T-helper 1 cell treated with Interleukin-12 subunit alpha and Interleukin-12 subunit beta and Interleukin-4 antibody, amounts not matched to agents 30 μg/mL and 1 μg/mL, for 36 hours (primary cell): ENCODE results near the gene PTPRG.

Source experiments
- H3K27ac Mint-ChIP-seq: one replicate; pipeline ENCODE4 v1.8.0; 2021; ENCODE audit warnings: mild to moderate bottlenecking, mixed read lengths
- H3K27me3 Mint-ChIP-seq: one replicate; pipeline ENCODE4 v1.8.0; 2021; ENCODE audit warnings: low read depth, mixed read lengths
- H3K36me3 Mint-ChIP-seq: one replicate; pipeline ENCODE4 v1.8.0; 2021; ENCODE audit warnings: low read depth, mixed read lengths
- H3K4me1 Mint-ChIP-seq: one replicate; pipeline ENCODE4 v1.8.0; 2021; ENCODE audit warnings: low read depth, mixed read lengths
- H3K4me3 Mint-ChIP-seq: one replicate; pipeline ENCODE4 v1.8.0; 2021; ENCODE audit warnings: mild to moderate bottlenecking, moderate library complexity, mixed read lengths
- H3K9me3 Mint-ChIP-seq: one replicate; pipeline ENCODE4 v1.8.0; 2021; ENCODE audit warnings: mixed read lengths

Gene PTPRG

GRCh38 chr3:61844346-61844745 is 283.0 kb downstream of the PTPRG start:
- Mint-ChIP-seq H3K27me3 (peaks cover 3% of the 10 kb centered on the region), H3K4me3 (no peak overlapping the region), H3K9me3 (no peaks in the 10 kb centered on the region), H3K27ac (no peak overlapping the region), H3K36me3 (no peaks in the 10 kb centered on the region), H3K4me1 (no peaks in the 10 kb centered on the region)

GRCh38 chr3:61846488-61846887 is 285.1 kb downstream of the PTPRG start:
- Mint-ChIP-seq H3K4me1 (no peaks in the 10 kb centered on the region), H3K4me3 (no peak overlapping the region), H3K36me3 (no peaks in the 10 kb centered on the region), H3K9me3 (no peaks in the 10 kb centered on the region), H3K27me3 (peaks cover 3% of the 10 kb centered on the region), H3K27ac (no peak overlapping the region)

GRCh38 chr3:61847784-61848462 is 286.6 kb downstream of the PTPRG start:
- Mint-ChIP-seq H3K27ac (no peak overlapping the region), H3K4me1 (no peaks in the 10 kb centered on the region), H3K9me3 (no peaks in the 10 kb centered on the region), H3K36me3 (no peaks in the 10 kb centered on the region), H3K27me3 (peaks cover 3% of the 10 kb centered on the region), H3K4me3 (no peak overlapping the region)

GRCh38 chr3:61848885-61849284 is 287.5 kb downstream of the PTPRG start:
- Mint-ChIP-seq H3K4me1 (no peaks in the 10 kb centered on the region), H3K9me3 (no peaks in the 10 kb centered on the region), H3K36me3 (no peaks in the 10 kb centered on the region), H3K27me3 (peaks cover 3% of the 10 kb centered on the region), H3K4me3 (no peak overlapping the region), H3K27ac (no peak overlapping the region)

GRCh38 chr3:61853912-61854311 is 292.5 kb downstream of the PTPRG start:
- Mint-ChIP-seq H3K27me3 (no peaks in the 10 kb centered on the region), H3K27ac (no peak overlapping the region), H3K4me3 (no peak overlapping the region), H3K36me3 (no peaks in the 10 kb centered on the region), H3K9me3 (no peaks in the 10 kb centered on the region), H3K4me1 (no peaks in the 10 kb centered on the region)

GRCh38 chr3:61855211-61855610 is 293.8 kb downstream of the PTPRG start:
- Mint-ChIP-seq H3K4me3 (no peak overlapping the region), H3K27me3 (no peaks in the 10 kb centered on the region), H3K9me3 (no peaks in the 10 kb centered on the region), H3K36me3 (no peaks in the 10 kb centered on the region), H3K27ac (no peak overlapping the region), H3K4me1 (no peaks in the 10 kb centered on the region)

GRCh38 chr3:61857297-61857696 is 295.9 kb downstream of the PTPRG start:
- H3K4me3 Mint-ChIP-seq = no peak overlapping the region
- no peaks in the 10 kb centered on the region for H3K4me1 Mint-ChIP-seq
- no peak overlapping the region for H3K27ac Mint-ChIP-seq
- no peaks in the 10 kb centered on the region for H3K36me3 Mint-ChIP-seq
- no peaks in the 10 kb centered on the region for H3K27me3 Mint-ChIP-seq
- H3K9me3 Mint-ChIP-seq = no peaks in the 10 kb centered on the region

- H3K4me1 Mint-ChIP-seq = no peaks in the 10 kb centered on the region
Measured at GRCh38 chr3:61858054-61858453, 296.7 kb downstream of the PTPRG start.

GRCh38 chr3:61861410-61861809 is 300.0 kb downstream of the PTPRG start:
- H3K9me3 Mint-ChIP-seq = no peaks in the 10 kb centered on the region
- no peaks in the 10 kb centered on the region for H3K4me1 Mint-ChIP-seq
- no peaks in the 10 kb centered on the region for H3K36me3 Mint-ChIP-seq
- no peak overlapping the region for H3K27ac Mint-ChIP-seq
- no peaks in the 10 kb centered on the region for H3K27me3 Mint-ChIP-seq
- H3K4me3 Mint-ChIP-seq = no peak overlapping the region

More at GRCh38 chr3:61858054-61858453, 296.7 kb downstream of the PTPRG start:
- Mint-ChIP-seq H3K36me3 (no peaks in the 10 kb centered on the region), H3K9me3 (no peaks in the 10 kb centered on the region), H3K4me3 (no peak overlapping the region), H3K27ac (no peak overlapping the region), H3K27me3 (no peaks in the 10 kb centered on the region)

GRCh38 chr3:61862614-61863289 is 301.4 kb downstream of the PTPRG start:
- Mint-ChIP-seq H3K9me3 (no peaks in the 10 kb centered on the region), H3K36me3 (no peaks in the 10 kb centered on the region), H3K4me1 (no peaks in the 10 kb centered on the region), H3K27me3 (no peaks in the 10 kb centered on the region), H3K27ac (no peak overlapping the region), H3K4me3 (no peak overlapping the region)

GRCh38 chr3:61863579-61863978 is 302.2 kb downstream of the PTPRG start:
- Mint-ChIP-seq H3K4me1 (no peaks in the 10 kb centered on the region), H3K27me3 (no peaks in the 10 kb centered on the region), H3K9me3 (no peaks in the 10 kb centered on the region), H3K4me3 (no peak overlapping the region), H3K36me3 (no peaks in the 10 kb centered on the region), H3K27ac (no peak overlapping the region)

- no peaks in the 10 kb centered on the region for H3K36me3 Mint-ChIP-seq
- H3K9me3 Mint-ChIP-seq = no peaks in the 10 kb centered on the region
- H3K4me3 Mint-ChIP-seq = no peak overlapping the region
- no peak overlapping the region for H3K27ac Mint-ChIP-seq
- no peaks in the 10 kb centered on the region for H3K4me1 Mint-ChIP-seq
- H3K27me3 Mint-ChIP-seq = no peaks in the 10 kb centered on the region
Measured at GRCh38 chr3:61864886-61865285, 303.5 kb downstream of the PTPRG start.

- Mint-ChIP-seq H3K9me3 (no peaks in the 10 kb centered on the region), H3K36me3 (no peaks in the 10 kb centered on the region), H3K4me3 (no peak overlapping the region), H3K4me1 (no peaks in the 10 kb centered on the region), H3K27ac (no peak overlapping the region), H3K27me3 (no peaks in the 10 kb centered on the region)
Measured at GRCh38 chr3:61865466-61866152, 304.2 kb downstream of the PTPRG start.

GRCh38 chr3:61866153-61866542 is 304.8 kb downstream of the PTPRG start:
- H3K9me3 Mint-ChIP-seq = no peaks in the 10 kb centered on the region
- no peak overlapping the region for H3K27ac Mint-ChIP-seq
- no peak overlapping the region for H3K4me3 Mint-ChIP-seq
- no peaks in the 10 kb centered on the region for H3K4me1 Mint-ChIP-seq
- no peaks in the 10 kb centered on the region for H3K36me3 Mint-ChIP-seq
- no peaks in the 10 kb centered on the region for H3K27me3 Mint-ChIP-seq

GRCh38 chr3:61866961-61867461 is 305.6 kb downstream of the PTPRG start:
- Mint-ChIP-seq H3K4me1 (no peaks in the 10 kb centered on the region), H3K27ac (no peak overlapping the region), H3K27me3 (no peaks in the 10 kb centered on the region), H3K36me3 (no peaks in the 10 kb centered on the region), H3K9me3 (no peaks in the 10 kb centered on the region), H3K4me3 (no peak overlapping the region)
